Effector CD4-positive, alpha-beta T cell (primary cell): ENCODE data around the gene AIG1.
"Not testable (repeated sequence)": the region's sequence is repeated elsewhere in the genome, so short reads cannot be mapped to it uniquely, and the experiment has no call there.

Experiments
- DNase-seq: peaks from one replicate; pipeline ENCODE4 v3.0.0-alpha.2; 2020

Gene AIG1

DNA sequence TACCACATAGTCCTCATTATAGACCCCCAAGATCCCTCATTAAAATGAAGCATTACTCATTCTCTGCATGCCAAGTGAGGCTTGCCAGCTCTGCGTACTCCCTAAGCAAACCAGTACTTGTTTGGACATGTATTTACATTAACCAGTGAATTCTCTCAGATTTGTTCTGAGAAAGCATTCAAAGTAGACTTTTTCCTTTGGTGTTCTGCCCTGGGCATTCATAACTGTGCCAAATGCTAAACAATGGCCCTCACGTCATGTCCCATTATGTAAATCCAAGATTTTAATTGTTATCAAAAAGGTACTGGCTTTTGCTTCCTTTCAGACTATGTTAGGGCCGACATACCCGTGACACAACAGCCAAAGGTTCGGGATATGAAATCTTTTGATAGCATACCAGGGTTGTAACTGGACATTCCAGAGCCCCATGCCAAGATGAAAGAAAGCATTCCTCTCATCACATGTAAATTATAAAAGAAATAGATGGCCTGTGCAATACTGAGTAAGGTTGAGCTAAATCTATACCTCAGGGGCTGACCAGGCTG is 225.6 kb downstream of the AIG1 start:
- no peak for DNase-seq

DNA sequence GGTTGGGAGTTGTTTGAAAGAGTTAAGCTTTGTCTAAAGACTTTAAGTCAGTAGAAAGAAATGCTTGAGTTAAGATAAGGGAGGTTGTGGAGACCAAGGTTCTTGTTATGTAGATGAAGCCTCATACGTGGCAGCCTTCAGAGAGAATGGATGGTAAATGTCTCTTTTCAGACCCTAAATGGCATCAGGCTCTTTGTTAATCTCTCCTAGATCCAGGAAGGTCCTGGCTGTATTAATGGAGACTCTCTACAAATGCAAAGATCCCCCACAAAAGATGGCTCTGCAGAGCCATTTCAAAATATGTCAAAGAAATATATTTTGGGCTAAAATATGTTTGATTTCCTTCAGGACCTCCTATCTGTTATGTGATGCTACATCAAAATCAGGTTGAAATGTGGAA is 228.2 kb downstream of the AIG1 start:
- no peak for DNase-seq

DNA sequence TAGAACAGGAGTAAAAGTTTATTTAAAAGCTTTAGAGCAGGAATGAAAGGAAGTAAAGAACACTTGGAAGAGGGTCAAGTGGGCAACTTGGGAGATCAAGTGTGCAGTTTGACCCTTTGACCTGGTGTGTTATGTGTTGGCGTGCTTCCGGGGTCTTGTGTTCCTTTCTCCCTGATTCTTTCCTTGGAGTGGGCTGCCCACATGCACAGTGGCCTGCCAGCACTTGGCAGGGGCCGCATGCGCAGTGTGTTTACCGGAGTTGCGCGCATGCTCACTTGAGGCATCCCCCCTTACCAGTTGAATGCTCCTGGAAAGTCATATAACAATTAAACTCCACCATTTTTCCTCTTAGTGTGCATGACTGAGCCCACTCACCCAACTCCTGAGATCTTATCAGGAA is 229.5 kb downstream of the AIG1 start:
- no peak for DNase-seq

DNA sequence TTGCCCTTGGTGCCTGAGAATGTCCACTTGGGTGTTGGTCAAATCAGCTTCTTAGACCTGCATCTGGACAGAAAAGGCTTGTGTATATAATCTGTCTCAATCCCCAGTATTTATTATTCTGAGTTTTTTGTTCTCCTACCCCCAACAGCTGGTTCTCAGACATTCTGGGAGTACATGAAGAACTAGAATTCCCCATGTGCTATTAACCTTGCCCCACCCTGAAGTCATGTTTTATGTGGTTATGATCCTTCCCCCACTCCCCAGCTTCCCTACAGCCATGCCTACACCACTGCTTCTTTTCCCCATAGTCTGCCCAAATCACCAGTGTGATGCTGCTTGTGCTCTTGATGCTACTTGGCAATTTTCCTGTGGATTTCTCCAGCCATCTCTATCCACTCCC is 232.8 kb downstream of the AIG1 start:
- no peak for DNase-seq

DNA sequence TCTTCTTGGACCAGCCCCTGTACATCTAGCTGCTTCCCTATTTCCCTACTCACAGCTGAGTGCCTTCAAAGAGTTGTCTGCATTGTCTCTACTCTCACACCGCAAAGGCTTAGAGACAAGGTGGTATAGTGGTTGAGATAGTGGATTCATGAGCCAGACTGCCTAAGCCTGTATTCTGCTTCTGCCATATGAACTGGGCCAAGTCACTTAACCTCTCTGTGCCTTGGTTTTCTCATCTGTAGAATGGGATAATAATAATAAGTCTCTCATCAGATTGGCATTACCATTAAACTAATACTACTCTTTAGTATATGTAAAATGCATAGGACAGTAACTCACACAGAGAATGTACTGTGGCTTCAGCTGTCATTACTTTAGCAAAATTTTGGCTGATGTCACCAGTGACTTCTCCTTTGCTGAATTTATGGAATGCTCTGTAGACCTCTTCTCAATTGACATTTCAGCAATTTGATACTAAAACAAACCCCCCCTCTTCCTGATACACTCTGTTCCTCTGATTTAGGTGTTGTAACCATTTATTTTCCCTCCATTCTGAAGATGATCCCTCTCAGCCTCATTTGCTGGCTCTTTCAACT is 233.7 kb downstream of the AIG1 start:
- no peak for DNase-seq

DNA sequence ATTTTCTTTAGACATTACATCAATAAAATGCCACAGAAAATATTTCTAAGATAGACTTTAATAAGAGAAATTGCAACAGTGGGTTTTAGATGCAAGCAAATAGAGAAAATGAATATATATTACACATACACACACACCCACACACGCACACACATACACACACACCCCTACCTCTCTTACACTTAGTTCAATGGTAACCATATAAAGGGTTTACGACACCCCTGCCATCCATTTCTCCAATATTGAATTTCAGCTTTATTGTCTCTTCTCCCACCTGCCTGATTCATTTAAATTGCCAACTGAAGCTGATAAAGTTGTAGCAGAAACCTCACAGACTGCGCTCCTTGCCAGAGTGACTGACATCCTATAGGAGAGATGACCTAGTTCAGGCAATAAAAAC is 235.2 kb downstream of the AIG1 start:
- no peak for DNase-seq

DNA sequence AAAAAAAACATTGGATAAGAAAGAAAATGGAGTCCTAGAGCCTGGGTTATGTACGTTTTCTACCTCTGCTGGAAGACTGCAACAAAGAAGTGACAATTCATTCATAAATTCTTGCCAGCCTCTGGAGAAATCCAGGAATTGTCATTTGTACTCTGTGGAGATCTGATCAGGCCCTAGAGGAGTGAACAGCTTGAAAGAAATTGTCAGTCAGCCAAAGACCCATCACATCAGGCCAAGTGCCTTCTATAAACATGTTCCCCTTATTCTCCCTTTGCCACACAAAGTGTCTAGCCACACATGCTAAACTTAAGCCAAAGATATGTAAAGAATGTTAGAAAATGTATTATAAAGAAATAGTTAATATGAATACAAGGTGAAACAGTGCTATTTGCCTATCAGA is 237.4 kb downstream of the AIG1 start:
- DNase-seq, result no peak

DNA sequence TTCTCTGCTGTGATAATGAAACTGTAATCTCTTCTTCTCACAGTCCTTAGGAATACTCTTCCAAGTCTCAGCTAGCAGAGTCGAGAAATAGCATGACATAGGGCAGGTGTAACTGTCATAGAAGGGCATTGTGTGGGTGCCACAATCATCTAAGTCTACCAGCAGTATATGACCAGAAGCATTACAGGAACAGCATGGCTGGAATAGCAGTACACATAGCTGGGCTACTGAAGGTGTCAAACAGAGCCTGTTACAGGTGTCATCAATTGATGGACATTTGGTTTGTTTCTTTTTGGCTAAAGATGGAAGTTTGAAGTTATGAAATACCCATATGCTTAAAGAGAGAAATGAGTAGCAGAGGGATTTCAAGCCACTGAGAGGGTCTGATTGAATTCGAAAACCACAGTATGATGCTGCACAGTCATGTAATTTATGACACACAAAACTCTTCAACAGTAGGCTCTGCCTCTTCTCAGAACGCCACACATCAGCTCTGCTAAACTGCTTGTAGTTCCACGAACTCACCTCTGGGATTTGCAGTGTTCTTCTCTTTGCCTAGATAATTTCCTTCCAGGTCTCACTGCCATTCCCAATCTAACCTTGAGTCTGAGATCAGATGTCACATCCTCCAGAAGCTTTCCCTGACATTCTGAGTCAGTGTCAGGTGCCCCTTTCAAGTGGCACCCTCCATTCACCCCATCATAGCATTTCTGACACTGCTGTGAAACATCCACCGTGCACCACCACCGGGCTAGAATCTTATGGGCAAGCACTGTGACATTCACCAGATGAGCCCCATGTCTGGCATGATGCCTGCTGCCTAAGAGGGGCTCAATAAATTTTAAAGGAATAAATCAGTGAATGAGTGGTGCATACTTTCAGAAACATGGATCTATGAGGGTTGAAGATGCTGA is 238.8 kb downstream of the AIG1 start:
- no peak for DNase-seq

DNA sequence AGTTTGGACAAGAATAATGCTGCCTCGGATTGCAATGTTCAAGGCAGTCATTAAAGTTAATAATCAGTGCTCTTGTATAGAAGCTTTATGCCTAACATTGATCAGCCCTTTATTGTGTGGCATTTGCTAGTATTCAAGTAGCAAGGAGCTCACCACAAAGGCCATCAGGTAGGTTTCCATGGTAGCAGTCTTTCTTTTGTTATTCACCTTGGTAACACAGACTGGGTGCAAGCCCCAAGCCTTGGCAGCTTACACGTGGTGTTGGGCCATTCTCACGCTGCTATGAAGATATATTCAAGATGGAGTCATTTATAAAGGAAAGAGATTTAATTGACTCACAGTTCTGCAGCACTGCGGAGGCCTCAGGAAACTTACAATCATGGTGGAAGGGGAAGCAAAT is 240.5 kb downstream of the AIG1 start:
- DNase-seq, result no peak

DNA sequence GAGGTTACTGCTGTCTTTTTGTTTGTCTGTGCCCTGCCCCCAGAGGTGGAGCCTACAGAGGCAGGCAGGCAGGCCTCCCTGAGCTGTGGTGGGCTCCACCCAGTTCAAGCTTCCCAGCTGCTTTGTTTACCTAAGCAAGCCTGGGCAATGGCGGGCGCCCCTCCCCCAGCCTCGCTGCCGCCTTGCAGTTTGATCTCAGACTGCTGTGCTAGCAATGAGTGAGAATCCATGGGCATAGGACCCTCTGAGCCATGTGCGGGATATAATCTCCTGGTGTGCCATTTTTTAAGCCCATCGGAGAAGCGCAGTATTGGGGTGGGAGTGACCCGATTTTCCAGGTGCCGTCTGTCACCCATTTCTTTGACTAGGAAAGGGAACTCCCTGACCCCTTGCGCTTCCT is 247.1 kb downstream of the AIG1 start:
- DNase-seq, result not testable (repeated sequence)

DNA sequence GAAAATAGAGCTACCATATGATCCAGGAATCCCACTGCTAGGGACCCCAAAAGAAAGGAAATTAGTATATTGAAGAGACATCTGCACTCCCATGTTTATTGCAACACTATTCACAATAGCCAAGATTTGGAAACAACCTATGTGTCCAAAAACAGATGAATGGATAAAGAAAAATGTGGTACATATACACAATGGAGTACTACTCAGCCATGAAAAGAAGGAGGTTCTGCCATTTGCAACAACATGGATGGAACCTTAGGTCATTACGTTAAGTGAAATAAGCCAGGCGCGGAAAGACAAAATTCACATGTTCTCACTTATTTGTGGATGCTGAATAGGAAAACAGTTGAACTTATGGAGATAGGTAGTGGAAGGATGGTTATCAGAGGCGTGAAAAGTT is 252.5 kb downstream of the AIG1 start:
- DNase-seq, result no peak

DNA sequence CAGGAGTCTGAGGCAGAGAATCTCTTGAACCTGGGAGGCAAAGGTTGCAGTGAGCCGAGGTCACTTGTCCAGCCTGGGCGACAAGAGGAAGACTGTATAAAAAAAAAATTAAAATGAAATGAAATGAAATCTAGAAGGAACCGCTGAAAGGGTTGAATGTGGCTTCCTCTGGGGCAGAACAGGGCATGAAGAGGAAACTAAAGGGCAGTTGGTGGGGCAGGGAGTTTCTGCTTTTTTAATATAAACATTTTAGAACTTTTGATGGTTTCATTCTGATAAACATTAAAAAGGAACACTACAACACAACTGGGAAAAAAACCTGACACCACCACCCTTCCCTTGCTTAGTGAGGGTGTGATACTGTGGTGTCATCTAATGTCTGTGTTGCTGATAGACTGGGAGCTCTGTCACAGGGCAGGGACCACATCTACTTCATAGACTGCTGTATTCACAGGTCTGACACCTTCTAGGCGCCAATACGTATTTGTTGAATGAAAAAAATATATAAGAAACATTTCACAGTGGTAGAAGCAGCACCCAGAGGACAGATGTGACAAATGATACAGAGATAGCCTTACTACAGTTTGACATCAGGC is 260.9 kb downstream of the AIG1 start:
- no peak for DNase-seq

DNA sequence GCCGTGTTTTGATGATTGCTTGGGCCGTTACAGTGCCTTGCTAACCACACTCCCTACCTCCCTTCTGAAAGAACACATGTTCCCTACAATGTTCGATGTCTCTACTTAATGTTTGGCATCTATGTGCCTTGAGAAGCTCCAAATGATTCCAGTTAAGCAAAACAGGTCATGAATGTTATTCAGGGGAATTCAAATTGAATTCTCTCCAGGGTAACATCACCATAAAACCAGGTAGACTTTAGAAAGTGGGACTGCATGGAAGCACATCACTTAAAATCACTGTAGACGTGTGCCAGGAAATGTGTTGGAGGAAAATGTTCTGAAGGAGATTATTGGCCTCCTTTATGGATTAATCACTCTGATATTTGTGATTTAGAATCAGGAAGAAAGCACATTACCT is 261.7 kb downstream of the AIG1 start:
- no peak for DNase-seq

DNA sequence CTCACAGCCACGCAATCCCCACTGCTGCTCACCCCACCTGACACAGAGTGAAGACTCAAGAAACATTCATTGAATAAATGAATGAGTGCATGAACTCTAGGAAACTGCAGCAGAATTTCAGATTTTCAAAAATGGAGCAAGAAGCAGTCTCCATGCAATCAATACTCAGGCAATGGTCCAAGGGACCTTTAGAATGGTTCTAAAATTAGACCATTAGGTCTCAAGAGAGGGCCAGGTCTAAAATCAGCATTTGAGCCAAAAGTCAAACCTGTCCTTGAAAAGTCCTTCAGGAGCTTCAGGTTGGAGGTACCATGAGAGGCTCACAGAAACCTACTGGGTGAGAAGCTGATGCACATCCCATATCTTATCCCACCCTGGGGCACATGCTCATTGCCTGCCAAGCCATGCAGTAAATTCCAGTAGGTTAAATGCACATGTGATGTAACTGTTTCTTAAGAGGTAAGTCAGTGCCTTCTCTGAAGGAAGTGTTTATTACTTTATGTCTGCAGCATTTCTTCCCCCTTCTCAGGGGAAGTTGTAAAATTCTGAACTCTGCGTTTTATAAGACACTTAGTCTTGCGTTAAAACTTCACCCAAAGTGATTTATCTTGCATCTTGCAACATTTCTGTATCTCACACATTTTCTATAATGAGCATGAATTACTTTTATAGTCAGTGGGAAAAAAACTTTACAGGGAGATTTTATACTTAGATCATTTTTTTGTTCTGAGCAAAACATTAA is 263.2 kb downstream of the AIG1 start:
- no peak for DNase-seq

DNA sequence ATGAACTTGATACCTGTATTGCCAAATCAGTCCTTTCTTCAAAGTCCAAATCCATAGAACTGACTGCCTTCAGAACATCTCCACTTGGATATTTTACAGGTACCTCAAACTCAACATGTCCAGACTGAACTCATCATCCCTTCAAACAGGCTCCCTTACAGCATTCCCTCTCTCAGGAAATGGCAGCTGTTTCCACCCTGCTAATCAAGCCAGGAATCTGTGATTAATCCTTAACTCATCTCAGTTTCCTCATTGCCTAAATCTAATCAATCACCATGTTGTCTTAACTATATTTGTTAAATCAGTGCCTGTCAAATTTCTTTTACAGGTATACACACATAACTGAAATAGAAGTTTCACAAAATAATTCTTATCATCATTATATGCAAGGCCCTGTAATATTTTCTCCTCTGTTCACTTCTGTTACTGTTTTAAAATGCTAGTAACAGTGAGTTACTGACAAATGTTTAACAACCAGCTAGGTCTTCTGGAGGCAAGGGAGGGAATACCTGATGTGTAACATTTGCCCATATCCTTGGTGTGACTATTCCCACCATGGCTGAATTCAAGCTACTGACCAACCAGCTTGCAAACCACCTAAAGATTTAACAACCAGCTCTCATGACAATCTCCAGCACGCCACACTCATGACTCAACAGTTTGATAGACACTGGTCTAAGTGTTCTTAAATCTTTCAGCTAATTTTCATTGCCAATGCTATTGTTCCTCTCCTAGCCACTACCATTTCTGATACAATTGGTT is 264.9 kb downstream of the AIG1 start:
- no peak for DNase-seq

DNA sequence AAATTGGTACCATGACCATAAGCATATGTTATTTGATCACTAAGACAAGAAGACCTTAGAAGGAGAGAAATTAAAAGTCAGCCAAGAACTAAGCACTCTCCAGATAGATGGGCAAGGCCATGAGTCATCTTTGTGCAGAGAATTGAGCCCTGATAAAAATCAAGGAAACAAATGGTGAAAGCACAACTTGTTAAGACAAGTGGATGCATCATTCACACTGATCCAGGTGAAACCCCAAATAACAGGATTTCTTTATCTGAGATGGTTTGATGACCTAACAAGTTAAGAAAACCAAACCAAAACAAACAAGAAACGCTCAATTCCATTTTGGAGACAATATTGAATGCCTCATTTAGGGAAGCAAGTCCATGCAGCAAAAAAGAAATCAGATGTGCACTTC is 268.2 kb downstream of the AIG1 start:
- no peak for DNase-seq

DNA sequence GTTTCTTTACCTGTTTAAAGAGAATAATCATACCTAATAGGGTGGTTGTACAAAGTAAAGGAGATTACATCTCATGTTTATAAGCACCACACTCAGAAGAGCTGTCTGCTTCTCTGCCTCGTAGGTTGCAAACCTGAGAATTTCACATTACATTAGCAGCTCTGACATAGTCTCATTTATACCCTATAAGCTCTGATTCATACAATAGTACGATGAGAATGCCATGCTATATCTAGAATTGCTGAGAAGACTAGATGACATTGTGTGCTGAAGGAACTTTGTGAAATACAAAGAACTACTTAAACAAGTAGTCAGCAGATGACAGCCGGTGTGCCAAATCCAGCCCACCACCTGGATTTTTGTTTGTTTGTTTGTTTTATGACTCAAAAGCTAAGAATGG is 268.6 kb downstream of the AIG1 start:
- no peak for DNase-seq

DNA sequence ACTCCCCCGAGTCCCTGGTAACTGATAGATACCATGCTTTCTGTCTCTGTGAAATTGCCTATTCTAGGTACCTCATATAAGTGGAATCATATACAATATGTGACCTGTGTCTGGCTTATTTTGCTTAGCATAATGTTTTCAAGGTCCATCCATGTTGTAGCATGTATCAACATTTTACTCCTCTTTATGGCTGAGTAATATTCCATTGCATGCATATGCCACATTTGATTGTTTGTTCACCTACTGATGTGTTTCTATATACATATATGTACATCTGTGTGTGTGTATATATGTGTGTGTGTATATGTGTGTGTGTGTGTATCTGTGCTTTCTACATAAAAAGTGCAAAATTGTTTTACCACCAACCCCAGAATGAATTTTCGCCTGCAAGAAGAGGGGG is 270.7 kb downstream of the AIG1 start:
- no peak for DNase-seq

DNA sequence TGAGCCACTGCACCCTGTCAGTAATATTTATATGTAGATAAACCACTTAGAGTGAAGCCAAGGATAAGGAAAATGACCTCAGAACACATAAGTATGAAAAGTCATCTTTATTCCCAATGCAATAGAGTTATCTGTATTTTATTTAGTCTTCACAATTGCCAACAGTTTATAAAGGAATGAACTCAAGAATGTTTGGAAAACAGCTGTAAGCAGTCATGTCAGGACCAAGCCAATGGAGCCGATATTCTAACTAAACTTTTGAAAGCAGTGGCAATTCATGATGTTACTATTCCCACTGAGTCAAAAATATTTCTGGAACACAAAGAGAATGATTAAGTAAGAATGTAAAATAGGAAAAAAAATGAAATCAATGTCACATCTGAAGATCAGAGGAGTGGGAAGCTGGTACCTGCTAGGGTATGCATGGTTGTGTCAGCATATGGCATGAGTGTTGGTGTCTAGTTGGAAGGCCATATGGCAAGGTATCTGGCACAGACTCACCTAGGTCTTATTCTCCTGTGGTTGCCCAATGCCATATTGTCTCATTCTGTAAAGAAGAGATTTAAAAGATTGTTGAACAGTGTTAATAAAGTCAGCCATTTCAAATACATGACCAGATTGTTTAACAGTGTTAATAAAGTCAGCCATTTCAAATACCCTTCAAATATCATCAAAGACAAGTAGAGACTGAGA is 271.6 kb downstream of the AIG1 start:
- no peak for DNase-seq

DNA sequence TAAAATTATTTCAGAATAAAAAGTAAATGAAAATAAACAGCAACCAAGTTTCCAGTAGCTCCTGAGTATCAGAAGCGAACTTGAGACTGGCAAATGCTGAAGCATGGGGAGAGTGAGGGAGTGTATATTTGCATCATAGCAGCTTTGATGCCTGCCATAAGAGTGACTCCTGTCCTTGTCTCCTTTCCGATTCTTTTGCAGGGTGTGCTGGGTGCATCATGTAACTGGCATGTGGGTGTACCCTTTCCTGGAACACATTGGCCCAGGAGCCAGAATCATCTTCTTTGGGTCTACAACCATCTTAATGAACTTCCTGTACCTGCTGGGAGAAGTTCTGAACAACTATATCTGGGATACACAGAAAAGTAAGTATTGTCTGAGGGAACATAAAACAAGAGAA is 272.4 kb downstream of the AIG1 start:
- DNase-seq, result no peak

DNA sequence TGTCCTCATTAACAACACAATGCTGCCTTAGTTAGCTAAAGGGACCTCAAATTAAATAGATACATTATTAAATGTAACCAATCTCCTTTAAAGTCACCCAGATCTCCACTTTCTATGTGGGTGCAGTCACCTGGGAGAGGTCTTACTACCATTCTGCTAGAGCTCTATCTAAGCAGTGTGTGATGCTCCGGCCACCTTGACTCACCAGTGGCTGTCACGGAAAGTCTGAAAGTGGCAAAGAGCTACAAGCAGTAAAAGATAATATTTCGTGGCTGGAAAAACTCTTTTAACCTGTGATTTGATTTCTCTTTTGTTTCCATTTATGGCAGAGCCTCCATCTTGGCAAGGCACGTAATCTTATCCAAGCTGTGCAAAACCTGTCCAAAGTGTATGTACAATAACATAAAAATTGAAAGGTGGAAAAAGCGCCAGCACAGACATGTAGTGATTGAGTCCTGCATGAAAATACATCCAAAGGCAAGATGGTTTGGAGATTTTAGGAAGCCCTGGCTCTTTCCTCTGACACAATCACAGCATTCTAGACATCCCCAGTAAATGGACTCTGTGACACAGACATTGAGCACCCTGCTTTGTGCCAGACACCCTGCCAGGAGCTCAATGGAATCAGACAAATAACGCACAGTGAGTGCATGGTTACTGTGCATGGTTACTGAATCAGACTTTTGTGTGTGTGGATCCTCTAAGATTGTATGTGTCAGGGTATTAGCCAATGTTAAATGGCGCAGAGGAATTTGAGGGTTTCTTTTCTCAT is 273.2 kb downstream of the AIG1 start:
- DNase-seq, result no peak
